HG03280 (cell line): Measurements from ENCODE around the gene ACMSD.
"Not testable (repeated sequence)": the region's sequence is repeated elsewhere in the genome, so short reads cannot be mapped to it uniquely, and the experiment has no call there.

ENCODE experiments used
- ATAC-seq: cut with Tn5 transposase; IDR thresholded peaks from one replicate; pipeline ENCODE4 v1.9.1; 2021; ENCODE audit warnings: mild to moderate bottlenecking, moderate library complexity; ENCODE audit not compliant: unreplicated experiment

Gene ACMSD

DNA sequence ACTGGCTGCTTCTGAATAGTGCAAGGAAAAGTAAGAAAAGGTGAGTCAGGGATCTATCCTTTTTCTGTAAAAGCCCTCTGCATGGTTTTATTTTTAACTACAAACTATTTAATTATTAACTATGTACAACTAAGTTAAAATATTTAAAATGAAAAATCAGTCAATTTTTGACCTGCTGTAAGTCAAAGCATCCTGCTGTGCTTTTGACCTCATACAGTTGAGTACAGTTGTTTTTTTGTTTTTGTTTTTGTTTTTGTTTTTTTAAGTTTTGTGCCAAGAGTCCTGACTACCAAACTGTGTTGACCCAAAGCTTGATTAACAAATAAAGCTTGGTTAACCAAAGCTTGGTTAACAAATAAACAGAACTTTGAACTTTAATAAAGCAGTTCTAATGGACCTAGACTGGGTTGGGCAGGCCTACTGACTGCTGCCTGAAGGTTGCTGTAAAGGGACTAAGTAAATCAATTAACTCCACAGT is at the start of gene ACMSD:
Gene ACMSD (plus strand): TSS at position 474 of the 478 bp plus-strand sequence. CDS start 67 bp downstream, outside the sequence.
- no peak for ATAC-seq

DNA sequence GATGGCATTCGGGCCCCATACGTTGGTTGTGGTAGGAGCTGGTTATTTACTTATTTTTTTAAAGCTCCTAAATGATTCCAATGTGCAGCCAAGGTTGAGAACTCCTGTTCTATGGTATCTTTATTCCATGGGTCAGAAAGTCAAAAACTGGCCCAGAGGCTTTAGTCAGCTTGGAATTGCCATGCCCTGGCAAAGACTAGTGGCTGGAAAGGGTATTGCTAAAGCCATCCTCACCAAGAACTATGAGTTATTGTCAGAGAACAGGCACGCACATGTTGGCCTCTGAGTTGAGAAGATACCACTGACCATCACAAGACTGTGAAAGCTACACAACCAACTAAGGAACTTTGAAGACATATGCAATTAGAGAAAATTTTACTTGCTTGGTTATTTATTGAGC is 47.9 kb upstream of the ACMSD start:
- no peak for ATAC-seq

DNA sequence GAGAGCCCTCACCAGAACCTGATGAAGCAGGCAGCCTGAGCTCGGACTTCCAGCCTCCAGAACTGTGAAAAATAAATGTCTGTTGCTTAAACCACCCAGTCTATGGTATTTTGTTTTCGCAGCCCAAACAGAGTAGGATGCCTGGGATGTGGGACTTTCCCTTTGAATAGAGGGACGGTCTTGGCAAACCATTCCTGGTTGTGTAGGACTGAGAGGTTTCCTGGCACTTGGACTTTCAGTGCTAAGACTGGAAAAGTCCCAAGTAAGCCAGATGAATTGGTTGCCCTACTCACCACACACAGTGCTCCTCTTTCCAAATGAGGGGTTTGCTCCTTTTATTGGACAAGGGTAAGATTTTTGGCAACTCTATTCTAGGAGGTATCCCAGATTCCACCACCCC is 46.8 kb upstream of the ACMSD start:
- ATAC-seq = no peak

DNA sequence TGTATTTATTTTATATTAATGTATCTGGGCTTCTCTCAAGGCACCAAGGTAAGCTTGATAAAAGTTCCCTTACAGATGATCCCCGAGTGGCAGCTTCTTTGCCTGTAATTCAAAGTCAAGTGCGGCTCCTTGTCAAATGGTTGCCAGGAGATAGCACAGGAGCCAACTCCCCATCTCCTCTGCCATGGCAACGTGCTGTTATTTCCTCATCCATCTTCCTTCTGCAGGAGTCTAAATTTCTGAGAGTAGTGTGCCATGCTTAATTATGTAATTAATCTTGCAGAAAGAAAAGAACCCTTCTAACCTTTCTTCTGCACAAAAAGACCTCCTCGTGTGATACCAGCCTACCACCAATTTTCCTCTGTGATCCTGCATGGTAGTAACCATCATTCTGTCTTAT is 46.2 kb upstream of the ACMSD start:
- ATAC-seq = no peak

DNA sequence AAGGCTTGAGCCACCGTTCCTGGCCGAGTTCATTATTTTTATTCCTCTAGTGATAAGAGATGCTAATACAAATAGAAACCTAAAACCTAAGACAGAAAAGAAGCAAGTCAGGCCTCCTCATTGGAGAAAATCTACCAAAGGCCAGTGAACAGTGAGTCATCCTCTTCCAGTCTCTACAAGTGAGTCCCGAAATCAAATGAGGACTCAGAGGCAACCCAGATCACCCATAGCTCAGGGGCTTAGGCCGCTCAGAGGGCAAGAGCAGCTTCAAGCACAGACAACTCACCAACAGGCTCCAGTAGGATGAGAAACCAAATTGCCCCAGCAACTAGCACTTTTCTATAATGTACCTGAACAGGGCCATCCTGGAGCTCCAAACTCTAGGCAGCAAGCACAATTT is 42.7 kb upstream of the ACMSD start:
- no peak for ATAC-seq

DNA sequence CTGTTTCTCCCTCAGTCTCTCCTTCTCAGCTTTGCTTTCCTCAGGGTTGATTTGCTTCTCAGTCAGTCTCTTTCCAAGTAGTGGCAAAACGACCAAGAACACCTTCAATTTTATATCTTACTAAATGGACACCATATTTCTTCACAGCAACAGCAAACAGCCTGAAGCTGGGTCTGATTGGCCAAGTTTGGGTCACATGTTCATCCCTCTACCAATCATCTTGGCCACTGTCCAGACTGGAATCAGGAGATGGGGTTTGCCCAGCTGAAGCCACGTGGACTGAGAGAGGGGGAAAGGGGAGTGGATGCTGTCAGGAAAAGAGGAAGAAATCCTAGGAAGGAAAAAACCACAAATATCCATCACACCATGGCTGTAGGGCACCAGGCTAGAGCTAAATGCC is 42.0 kb upstream of the ACMSD start:
- no peak for ATAC-seq

DNA sequence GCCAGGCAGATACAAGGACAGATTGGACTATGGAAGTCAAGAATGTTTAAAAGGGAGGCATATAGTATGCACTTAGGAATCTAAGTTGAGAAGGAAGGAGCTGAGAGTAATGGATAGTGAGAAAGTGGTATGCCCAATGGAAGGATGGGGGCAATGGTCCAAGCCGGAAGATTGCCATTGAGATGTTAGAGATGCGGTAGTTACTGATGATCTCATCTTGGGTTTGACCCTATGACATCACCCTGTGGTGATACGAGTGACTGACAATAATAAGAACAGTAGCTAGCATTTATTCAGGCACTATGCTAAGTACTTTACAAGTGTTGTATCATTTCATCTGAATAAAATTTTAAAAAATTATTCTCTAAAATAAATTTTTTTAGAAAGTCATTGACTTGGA is 38.5 kb upstream of the ACMSD start:
- ATAC-seq = no peak

DNA sequence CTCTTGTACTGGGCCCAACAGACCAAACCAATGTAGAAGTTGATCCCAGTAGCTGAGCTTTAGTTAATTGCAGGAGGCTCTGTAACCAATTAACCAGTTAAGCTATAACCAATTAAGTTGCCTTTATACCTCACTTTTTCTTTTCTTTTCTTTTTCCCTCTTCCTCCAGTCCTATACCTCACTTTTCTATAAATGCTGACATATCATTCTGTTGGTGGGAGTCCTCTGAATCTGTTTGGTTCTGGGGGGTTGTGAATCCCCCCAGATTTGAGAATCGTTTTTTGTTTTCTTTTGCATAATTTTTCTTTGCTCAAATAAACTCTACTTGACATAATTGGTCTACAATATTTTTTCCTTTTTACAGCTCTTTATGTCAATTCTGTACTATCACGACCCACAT is 38.1 kb upstream of the ACMSD start:
- ATAC-seq = no peak

DNA sequence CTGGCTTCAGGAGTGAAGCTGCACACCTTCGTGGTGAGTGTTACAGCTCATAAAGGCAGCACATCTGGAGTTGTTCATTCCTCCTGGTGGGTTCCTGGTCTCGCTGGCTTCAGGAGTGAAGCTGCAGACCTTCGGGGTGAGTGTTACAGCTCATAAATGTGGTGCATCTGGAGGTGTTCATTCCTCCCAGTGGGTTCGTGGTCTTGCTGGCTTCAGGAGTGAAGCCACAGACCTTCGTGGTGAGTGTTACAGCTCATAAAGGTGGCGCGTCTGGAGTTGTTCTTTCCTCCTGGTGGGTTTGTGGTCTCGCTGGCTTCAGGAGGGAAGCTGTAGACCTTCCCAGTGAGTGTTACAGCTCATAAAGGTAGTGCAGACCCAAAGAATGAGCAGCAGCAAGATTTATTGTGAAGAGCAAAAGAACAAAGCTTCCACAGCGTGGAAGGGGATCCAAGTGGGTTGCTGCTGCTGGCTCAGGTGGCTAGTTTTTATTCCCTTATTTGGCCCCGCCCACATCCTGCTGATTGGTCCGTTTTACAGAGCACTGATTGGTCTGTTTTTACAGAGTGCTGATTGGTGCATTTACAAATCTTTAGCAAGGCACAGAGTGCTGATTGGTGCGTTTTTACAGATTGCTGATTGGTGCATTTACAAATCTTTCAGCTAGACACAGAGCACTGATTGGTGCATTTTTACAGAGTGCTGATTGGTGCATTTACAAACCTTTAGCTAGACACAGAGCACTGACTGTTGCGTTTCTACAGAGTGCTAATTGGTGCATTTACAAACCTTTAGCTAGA is 34.6 kb upstream of the ACMSD start:
- not testable (repeated sequence) for ATAC-seq

DNA sequence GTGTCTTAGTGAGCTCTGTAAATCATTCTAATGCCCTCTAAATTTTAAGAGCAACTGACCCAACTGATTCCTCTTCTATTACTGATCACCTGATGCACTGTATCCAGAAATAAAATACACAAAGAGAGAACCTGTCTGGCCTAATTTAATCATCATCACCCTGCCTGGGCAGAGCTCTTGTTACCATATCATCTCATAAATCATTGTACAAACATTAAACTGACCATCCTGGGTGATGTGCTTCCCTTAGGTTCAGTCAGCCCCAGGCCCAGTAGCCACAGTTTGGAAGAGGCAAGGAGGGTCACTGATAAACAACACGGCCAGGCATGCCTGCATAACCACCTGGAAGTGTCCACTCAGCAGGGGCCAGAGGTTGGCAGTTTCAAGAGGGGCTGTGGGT is 22.7 kb upstream of the ACMSD start:
- ATAC-seq = no peak

DNA sequence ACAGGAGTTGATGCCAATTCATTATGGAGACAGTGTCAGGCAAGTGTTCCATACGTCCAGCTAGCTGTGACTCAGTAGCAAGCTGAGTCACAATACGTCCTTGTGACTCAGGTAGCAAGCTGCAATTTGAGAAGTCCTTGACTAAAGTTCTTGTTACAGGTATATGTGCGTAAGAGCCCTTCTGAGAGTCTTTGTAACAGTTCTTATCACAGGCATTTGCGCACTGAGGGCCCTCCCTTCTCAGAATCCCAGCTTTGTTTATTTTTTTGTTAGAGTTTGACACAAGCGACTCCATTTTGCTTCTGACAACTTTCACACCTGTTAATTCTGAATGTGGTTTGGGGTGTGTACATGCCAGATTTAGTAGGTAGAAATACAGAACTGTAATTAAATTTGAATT is 20.1 kb upstream of the ACMSD start:
- ATAC-seq = no peak

DNA sequence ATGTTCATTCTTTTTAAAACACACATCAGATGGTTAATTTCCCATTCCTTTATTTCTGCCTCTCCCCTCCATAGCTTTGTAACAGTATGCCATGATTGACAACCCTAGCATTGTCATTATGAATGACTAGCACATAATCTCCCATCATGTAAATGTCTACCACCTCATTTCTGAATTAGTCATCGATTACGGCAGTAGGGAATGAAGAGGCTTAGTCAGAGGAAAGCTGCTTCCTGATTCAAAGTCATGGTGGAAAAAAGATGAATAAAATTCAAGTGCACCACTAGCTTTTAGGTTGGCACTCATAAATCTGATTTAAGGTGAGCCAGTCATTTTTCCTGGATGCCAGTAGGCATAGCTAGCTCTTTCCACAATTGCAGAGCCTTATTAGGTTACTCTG is 19.1 kb upstream of the ACMSD start:
- no peak for ATAC-seq

DNA sequence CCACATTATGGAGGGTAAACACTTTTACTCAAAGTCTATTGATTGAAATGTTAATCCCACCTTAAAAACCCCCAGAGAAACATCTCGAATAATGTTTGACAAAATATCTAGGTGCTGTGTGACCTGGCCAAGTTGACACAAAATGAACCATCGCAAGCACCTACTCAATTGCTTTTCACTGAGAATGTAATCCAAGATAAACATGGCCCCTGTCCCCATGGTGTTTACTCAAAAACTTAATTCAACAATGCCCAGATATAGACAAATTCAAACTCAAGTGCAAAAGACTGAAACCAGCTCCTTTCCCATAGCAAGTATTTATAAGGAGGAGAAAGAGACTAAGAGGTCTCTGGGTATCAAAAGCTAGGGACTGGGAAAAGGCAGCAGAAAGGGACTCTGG is 15.0 kb upstream of the ACMSD start:
- no peak for ATAC-seq

DNA sequence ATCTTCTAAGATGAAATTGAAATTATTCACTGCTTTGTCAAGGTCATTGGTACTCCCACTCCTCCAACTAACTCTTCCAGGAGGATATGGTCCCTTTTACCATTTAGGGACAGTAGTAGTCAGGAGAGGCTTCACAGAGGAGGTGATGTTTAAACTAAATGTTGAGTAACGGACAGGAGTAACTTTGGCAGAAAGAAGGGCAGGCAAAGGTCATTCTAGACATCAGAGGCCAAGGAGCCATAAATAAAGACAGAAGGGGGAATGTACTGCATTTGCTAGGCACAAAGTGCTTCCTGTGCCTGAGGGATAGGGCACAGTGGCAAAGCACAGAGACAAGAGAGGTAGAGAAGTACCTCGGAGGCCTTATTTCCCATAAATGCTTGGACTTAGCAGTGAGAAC is 14.6 kb upstream of the ACMSD start:
- no peak for ATAC-seq

DNA sequence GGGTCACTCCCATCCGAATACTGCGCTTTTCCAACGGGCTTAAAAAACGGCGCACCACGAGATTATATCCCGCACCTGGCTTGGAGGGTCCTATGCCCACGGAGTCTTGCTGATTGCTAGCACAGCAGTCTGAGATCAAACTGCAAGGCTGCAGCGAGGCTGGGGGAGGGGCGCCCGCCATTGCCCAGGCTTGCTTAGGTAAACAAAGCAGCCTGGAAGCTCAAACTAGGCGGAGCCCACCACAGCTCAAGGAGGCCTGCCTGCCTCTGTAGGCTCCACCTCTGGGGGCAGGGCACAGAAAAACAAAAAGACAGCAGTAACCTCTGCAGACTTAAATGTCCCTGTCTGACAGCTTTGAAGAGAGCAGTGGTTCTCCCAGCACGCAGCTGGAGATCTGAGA is 12.7 kb upstream of the ACMSD start:
- not testable (repeated sequence) for ATAC-seq

DNA sequence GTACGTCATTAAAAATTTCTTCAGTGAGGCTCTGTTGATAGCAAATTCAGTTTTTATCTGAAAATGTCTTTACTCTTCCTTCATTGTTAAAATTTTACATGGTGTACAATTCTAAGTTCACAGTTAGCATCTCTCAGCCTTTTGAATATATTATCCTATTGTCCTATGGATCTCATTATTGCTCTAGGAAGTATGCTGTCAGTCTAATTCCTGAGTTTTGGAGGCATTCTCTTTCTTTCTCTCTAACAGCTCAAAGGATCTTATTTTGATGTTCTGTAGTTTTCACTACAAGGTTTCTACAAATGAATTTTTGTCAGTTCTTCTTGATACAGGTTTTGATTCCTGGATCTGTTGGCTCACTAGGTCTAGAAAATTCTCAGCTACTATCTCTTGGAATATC is 2.9 kb upstream of the ACMSD start:
- no peak for ATAC-seq

DNA sequence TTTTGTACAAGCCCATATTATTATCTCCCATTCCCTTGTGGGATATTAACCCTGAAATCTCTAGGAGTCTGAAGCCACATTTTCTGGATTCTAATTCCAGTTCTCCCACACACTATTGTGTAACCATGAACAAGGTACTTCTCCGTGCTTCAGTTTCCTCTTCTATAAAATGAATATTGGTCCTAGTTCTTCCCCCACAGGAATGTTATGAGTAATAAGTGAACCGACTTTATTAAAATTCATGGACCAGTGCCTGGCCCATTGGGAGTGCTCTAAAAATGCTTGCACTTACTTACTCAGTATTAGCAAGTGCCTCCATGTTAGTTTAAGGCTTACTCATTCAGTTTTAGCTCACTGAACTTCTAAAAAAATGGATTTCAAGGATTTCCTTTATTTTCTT is 1.4 kb upstream of the ACMSD start:
- no peak for ATAC-seq

DNA sequence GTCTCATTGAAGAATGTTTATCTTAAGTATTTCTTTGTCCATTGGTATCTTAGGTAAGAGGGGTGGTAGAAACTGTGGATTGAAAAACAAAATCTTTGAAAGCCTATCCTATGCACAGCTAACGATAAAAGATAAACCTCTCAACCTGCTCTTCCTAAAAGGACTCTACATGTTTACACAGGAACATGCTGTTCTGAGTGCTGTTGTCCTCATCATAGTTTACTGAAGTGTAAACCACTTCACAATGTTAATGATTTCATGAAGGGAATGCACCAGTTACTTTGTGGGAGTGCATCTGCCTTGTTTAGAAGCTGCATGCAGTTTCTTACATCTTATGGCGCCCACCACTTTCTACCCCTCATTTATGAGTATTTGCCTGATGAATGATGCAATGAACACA is 1.2 kb downstream of the ACMSD start:
- no peak for ATAC-seq

DNA sequence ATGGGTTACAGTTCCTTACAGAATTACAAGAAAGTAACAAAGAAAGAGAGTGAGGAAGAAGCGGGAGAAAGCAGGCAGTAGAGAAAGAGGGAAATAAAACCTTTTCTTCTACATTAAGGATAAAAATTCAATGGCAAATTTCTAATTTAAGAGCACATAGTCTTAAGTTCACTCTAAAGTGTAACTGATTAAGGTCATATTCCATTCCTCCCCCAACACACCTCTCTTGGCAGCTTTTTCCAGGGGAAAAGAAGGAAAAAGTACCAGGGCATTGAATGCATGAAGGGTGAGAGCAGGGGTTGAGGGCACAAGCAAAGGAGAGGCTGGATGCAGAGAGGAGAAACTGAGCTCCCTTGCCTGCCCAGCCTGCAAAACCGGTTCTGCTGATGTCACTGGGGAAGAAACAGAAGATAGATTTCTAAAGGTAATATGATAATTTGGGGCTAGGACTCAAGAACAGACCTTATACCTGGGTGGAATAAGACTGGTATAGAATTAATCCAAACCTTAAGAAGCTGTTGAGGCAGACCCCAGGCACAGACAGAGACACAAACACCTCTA is 4.6 kb downstream of the ACMSD start:
- no peak for ATAC-seq

DNA sequence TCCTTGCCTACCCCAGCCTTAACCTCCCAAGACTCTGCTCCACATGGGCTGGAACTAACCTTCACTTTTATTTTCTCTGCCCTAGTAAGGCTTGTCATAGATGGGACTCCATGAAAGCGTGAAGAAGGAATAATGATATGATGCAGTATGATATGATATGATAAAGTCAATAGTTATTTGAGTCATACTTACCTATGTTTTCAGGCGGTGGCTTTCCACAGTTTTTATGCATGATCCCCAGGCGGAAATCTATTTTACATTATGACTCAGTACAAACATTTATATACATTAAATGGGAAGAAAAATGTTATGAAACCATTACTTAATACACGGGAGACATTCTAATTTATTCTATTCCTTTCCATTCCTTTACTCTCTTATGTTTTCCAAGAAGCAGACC is 5.6 kb downstream of the ACMSD start:
- ATAC-seq = no peak

DNA sequence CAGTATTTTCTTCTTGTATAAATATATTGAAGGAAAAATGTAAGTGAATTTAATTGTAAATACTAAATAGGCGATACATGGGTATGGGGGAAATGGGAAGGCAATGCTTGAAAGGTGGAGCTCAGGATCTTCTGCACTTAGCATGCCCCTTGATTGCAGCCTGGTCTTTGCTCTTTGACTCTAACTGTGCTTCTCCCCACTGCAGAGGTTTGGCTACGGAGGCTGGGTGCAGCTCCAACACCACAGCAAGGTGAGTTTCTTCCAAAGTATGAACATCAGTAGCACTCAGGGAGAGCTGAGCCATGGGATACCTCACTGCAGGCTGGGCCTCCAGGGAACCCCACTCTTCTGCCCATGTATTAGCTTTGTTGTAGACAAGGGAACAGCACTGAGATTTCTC is 6.6 kb downstream of the ACMSD start:
- no peak for ATAC-seq

DNA sequence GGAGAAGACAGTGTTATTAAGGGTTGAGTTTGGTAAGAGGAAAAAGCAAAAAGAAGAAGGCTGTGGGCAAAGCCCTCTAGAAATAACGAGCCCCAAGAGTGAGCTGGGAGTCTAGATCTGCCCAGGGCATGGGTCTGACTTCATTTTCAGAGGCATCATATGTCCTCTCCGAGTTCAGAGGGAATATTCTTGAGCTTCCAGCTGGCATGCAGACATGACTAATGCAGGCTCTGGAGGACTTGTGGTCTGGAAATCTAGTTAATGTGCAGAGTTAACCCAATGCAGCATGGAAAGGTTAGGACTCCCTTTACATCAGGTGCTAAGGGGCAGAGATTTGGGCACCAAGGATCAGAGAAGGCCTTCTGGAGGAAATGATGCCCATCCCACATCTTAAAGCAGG is 7.3 kb downstream of the ACMSD start:
- no peak for ATAC-seq

DNA sequence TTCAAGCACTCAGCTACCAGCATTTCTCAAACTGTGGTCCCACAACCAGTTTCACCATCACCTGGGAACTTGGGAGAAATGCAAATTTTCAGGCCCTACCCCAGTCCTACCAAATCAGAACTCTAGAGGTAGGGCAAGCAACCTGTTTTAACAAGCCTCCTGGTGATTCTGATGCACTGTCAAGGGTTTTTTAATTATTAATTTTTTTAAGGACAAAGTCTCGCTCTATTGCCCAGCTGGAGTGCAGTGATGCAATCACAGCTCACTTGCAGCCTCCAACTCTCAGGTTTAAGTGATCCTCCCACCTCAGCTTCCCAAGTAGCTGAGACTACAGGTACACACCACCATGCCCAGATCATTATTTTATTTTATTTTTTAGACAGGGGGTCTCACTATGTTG is 7.8 kb downstream of the ACMSD start:
- ATAC-seq = no peak
